DMS53 treated with DMSO at 0.1 percent for 48 hours (cell line): ENCODE results near the gene PSMB2.
A peak's percentile ranks its signal among the peaks of the same experiment; 100 is the strongest.

Experiments
- DNase-seq: peaks from one replicate; lab custom pipeline; 2025; ENCODE audit not compliant: unreplicated experiment; lab: John Stamatoyannopoulos, UW

The PSMB2 gene

GRCh38 chr1:35573198-35574124, 67.9 kb downstream of the PSMB2 start, which contains the start of gene TFAP2E:
TFAP2E (plus strand) TSS chr1:35573314; CDS start chr1:35573578, 264 bp downstream.
- no peak for DNase-seq

- no peak for DNase-seq
These were observed 69.0 kb downstream of the PSMB2 start for GRCh38 chr1:35572296-35572695.

- DNase-seq: no peak
These were observed 70.1 kb downstream of the PSMB2 start for GRCh38 chr1:35571263-35571662.

- DNase-seq: no peak
These were observed 70.7 kb downstream of the PSMB2 start for GRCh38 chr1:35570589-35571137.

- DNase-seq: no peak
These were observed 71.4 kb downstream of the PSMB2 start for GRCh38 chr1:35569936-35570335.

GRCh38 chr1:35568975-35569395, 72.3 kb downstream of the PSMB2 start:
- DNase-seq: peak; percentile 54

GRCh38 chr1:35567947-35568558, 73.3 kb downstream of the PSMB2 start:
- no peak for DNase-seq

GRCh38 chr1:35565742-35566133, 75.6 kb downstream of the PSMB2 start:
- DNase-seq: no peak

GRCh38 chr1:35564884-35565741, 76.2 kb downstream of the PSMB2 start:
- DNase-seq: no peak

- DNase-seq: peak; percentile 51
These were observed 77.1 kb downstream of the PSMB2 start for GRCh38 chr1:35564037-35564883.

GRCh38 chr1:35563166-35563565, 78.2 kb downstream of the PSMB2 start:
- DNase-seq: no peak

GRCh38 chr1:35561972-35562680, 79.2 kb downstream of the PSMB2 start:
- DNase-seq: no peak

- DNase-seq: no peak
These were observed 79.9 kb downstream of the PSMB2 start for GRCh38 chr1:35561297-35561971.

GRCh38 chr1:35560256-35561225, 80.8 kb downstream of the PSMB2 start:
- DNase-seq: no peak

GRCh38 chr1:35559317-35559944, 81.9 kb downstream of the PSMB2 start:
- DNase-seq: no peak

- DNase-seq: no peak
These were observed 82.7 kb downstream of the PSMB2 start for GRCh38 chr1:35558374-35559316.
